Stimulated activated CD8-positive, alpha-beta memory T cell treated with anti-CD3 and anti-CD28 coated beads, Interleukin-4, amount 100 ng/mL, for 48 hours (primary cell): ENCODE measurements around the gene CMSS1.

Experiments
- DNase-seq: peaks from one replicate; pipeline ENCODE4 v3.0.0-alpha.2; 2020

The CMSS1 gene

DNA sequence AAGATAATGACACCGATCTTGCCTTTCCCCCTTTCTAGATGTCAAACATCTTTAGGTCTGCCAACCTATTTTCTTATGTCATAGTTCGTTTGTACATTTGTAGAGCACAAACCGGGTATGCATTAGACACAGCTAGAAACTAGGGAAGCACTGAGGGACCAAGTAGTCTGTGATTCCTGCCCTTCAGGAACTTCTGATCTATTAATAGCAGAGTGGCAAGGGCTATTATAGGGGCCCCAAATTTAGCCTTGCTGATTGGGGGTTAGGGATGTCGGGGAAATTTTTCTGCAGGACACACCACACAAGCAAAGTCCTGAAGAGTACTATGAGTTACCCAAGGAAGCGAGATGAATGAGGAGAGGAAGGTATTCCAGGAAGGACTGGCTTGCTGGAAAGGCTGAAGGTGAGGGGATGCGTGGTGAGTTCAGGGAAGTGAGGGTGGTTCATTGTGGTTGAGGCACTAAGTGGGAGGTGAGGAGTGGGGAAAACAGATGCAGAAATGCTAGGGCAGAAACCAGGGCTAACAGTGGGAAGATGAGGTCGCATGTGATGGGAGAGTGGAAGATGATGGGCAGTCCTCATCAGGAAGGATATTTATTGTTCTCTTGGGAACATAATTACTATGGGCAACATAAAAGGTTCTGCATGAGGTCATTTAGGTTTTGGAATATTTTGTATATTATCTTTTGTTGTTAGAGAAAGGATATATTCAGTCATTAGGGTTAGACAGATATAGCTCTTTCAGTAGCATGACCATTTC is 144.3 kb downstream of the CMSS1 start:
- DNase-seq = no peak

DNA sequence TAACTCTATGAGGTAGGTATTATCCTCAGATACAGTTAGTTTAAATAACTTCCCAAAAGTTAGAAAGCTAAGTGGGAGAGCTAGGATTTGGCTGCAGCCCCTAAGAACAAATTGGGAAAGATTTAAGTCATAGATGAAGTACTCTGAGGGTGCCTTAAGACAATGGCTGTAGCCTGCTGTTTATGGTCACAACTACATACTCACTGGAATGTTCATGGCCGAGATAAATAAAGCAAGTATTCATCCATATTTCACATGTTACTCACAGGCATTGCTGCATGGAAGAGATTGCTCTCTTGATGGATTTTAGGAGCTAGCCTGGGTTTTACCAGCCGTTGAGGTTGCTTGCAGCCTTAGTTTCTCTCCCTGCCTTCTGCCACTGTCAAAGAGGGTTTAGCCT is 145.0 kb downstream of the CMSS1 start:
- no peak for DNase-seq

DNA sequence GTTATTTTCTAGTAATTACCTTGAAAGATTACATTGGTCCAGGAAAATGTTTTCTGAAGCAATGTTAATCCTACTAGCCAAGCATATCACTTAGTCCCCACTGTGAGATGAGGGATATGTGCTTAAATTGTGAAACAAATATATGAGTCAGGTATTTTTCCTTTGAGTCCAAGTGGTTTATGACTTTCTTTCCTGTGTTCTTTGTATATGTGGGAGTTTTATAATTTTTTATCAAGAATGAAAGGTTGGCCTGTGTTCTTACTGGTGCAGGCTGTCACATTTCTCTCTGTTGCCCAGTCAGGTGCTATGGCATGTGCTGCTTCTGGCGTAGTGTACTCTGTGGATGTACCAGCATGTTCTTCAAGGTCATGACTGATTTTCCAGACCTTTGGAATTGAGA is 147.4 kb downstream of the CMSS1 start:
- no peak for DNase-seq

DNA sequence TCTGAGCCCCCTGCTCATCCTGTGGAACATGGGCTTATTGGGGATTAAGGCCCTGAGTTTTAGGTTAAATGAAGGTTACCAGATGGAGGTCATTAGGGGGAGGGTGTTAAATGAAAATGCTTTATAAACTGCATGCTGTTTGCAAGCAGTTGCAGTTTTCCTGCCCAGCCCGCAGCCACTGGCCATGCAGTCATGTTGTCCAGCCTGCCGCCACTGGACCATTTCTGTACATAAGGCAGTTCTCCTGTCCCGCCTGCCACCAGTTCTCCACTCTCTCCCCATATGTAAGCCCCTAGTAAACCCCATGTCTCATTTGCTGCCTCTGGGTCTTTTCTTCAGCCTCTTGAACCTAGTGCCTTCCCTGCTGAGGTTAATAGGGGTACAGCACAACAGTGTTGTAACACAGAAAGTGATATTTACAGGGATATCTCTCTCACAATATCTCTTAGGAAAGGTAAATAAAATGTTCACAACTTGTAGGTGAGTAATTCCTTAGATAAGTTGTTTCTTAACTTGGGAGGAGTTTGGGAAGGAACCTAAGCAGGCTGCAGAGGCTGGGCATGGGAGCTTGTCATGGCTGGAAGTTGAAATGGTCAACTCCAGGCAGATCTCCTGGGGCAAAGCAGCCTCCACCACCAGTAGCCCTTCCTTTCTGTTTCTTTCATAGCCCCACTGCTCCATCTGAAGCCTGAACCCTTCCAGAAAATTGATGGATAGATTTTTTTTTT is 148.2 kb downstream of the CMSS1 start:
- no peak for DNase-seq

DNA sequence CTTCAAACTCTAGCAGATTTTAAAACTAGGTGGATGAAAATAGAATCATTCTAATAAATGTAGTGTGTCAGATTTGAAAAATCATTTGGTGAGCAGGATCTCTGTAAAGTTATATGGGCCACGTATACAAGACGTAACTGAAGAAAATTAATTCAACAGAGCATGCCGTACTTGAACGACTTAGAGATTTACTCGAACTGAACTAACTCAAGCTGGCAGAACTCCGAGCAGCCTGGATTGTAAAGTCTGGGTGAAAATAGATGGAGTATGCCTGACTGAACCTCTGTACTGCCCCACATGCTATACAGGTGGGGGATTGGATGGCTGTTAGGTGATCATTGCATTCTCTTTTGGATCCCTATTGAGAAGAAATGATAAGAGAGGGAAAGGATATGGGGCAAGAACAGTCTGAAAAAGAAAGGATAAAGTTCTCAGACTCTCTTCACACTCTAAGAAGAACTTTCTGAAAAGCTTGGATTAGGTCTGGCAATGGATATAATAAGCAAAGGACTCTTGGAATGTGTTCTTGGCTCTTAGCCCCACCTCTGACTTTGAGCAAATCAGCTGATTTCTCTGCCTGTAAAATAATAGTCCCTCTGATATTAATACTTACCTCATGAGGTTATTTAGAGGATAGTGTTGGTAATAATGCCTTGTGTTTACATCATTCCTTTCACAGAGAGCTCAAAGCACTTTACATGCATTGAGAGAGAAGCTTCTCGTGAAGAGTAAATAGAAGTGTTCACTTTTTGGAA is 149.2 kb downstream of the CMSS1 start:
- DNase-seq = no peak

DNA sequence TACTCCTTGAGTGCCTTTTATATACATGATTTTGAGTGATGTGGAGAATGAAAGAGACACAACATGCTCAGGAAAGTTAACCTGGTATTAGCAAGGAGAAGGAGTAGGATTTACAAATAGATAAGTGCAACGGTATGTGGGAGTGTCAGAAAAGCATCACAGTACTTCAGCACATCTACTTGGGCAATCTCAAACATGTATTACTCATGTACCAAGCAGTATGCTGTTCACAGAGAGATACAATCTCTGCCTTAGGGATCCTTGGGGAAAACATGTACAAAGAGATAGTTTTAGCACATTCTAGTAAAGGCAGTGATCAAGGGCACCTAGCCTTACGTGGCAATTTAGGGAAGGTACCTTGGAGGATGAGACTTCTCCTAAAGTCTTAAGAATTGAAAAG is 150.1 kb downstream of the CMSS1 start:
- DNase-seq = no peak

DNA sequence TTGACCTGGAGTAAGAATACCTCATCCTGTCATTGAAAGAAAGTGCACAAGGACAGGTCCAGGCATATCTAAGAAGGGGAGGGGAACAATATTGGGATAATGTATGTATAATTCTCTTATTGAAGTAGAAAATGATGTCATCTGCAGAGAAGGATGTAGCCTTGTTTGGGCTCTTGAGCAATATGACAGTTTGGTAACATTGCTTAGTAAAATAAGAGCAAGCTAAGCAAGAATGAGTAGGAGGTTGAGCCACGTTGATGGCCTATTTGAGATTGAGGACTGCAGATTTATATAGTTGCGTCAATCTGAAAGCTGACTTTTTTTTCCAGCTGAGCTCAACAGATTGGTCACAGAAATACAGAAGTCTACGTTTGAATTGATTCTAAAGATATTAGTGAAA is 151.5 kb downstream of the CMSS1 start:
- no peak for DNase-seq

DNA sequence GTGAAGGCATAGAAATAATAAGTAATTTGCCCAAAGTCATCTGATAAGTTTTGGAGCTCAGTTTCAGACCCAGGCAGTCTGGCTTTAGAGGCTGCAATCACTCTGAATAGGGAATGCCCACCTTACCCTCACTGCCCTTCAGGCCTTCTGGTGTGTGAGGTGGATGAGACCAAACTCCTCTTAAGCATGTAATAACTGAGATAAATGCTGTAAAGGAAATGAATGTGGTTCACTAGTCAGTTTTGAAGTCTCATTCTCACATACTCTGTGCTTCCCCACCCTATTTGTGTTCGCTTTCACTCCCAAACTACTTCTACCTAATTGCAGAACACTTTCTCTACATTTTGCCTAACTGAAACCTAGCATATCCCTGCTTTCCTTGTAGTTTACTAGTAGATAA is 152.5 kb downstream of the CMSS1 start:
- no peak for DNase-seq

DNA sequence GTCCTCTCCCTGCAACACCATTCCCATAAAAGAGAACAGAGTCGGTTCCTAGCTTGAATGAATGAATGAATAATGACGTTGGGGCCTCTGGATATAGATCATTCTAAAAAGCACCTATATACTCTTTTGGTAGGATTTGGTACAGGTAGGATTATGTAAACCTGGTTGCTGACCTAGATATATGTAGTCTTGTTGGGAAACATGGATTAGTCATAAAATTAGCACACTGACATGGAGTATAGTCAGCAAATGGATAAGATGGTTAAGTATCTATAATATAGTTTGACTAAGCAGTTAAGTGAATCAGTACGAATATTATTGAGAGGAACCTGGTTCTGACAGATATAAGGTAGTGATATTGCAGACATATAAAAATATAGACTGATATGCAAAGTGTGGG is 154.1 kb downstream of the CMSS1 start:
- no peak for DNase-seq

DNA sequence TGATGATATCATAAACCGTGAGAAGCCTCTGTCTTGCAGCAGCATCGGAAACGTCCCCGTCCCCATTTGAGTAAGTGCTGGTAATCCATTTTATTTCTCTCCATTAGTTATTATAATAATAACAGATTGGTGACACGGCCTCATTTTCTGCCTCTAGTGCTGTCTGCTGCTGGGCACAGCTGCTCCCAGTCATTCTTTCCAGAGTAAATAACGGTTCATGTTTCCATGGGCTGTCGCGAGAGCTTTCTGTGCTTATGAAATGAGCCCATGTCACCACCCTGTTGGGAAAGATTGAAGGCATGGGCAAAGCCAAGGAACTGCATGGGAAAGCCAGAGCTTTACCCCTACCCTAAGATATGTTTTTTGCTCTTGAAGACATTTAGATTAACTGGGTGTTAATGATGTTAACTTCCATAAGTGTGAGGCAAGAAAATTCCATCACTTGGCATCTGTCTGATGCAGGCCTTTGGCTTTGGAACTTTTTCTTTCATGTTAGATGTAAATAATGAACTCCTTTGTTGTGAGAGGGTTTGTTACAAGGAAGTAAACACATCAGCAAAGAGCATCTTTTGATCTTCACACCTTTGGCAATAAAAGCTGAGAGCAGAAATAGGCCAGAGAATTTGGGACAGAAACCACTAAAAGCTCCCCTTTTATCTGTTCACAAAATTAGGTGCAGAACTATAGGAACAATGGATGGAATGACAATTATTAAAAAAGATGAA is 154.9 kb downstream of the CMSS1 start:
- no peak for DNase-seq

DNA sequence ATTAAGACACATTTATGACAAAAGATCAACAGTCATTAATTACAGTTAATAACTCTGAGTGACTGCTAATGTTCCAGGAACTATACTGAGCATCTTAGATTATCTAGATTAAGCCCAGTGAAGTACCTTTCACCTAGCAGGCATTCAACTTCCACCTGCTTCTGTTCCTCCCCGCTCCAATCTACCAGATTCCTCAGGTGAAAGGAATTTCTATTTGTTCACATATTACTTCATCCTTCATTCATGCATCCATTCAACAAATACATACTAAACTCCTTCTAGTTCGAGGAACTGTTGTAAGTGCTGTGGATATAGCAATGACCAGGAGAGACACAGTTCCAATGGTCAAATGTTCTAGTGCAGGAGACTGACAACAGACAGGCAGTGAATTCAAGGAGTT is 157.3 kb downstream of the CMSS1 start:
- DNase-seq = no peak

DNA sequence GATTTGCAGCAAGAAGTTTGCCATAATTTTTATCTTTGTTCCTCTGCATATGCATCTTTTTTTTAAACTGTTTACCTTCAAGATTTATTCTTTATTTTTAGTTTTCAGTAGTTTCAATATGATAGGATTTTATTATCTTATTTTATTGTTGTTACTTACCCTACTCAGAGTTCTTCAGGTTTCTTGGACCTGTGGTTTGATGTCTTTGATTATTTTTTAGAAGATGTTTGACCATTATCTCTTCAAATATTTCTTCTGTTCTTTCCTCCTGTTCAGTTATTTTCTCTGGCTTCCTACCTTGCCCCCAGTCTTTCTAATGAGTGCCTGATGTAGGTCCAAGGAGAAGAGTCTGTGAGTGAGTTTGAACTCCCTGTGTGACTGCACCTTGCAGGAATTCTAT is 158.9 kb downstream of the CMSS1 start:
- DNase-seq = no peak

DNA sequence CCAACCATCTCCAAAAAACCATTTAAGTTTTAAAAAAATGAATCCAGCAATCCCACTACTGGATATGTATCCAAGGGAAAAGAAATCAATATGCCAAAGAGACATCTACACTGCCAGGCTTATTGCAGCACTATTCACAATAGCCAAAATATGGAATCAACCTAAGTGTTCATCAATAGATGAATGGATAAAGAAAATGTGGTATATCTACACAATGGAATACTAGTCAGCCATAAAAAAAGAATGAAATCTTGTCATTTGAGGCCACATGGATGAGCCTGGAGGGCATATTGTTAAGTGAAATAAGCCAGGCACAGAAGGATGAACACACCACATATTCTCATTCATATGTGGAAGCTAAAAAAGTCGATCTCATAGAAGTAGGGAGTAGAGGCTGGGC is 160.6 kb downstream of the CMSS1 start:
- no peak for DNase-seq

DNA sequence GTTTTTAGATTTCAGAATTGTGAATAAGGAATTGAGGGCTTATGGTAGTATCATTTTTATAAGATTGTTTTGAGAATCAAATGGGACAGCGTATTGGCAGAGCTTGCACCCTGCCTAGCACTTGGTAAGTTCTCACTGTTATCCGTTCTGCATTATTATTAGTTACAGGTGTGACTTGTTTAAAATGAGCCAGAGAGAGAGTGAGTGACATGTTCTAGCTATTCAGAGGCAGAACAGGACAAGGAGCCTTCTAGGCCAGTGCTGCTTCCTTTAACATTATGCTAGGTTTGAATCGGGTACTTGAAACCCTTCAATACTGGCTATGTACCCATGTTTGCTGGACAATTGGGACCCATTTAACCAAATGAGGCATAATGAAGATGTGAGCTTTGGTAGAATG is 162.9 kb downstream of the CMSS1 start:
- DNase-seq = no peak

DNA sequence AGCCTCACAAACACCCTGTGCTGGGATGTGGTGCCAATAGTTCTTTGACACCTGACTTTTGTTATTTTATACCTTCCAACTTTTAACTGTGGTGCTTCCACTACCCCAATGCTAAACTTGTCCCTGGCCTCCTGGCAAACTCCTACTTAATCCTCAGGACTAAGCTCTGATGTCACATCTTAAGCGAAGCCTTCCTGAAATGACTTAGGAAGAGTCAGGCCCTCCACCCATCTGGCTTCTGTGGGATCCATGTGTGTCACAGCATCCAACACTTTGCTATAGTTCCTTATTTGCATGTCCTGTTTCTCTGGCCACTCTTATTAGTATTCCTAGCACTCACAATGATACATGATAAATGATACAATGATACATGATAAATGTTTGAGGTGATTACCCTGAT is 163.5 kb downstream of the CMSS1 start:
- DNase-seq = no peak

DNA sequence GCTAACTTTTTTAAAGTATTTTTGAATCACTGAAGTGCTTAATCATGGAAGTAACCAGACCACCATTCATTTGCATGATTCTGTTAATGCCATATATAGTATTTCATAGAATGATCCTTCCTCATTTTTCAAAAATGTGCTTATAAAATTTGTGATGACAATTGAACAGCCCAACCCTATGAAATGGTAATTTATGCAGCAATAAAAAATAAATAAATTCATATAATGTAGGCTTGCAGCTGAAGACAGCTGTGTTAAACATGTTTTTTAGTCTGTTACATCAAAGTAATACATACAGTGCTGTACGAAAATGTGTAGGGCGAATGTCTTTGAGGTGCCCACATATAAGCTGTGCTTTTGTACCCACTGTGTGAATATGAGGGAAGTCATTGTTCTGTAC is 165.0 kb downstream of the CMSS1 start:
- no peak for DNase-seq

DNA sequence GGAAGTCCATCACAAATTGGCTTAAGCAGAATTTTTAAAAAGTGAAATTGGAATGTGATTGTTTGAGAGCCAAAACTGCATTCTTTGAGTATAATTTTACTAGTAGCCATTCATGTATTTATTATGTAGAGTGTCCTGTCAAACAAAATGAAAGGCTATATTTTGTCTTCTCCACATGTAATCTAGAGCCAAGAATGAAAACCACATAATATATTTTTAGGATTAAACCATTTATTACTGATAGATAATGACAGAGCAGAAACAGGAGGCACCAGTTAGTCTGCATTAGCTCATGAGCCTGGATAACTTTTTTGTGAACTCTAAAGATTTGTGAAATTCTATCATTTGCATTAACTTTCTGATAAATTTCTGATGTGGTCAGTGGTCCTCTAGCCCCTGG is 166.5 kb downstream of the CMSS1 start:
- DNase-seq = no peak

DNA sequence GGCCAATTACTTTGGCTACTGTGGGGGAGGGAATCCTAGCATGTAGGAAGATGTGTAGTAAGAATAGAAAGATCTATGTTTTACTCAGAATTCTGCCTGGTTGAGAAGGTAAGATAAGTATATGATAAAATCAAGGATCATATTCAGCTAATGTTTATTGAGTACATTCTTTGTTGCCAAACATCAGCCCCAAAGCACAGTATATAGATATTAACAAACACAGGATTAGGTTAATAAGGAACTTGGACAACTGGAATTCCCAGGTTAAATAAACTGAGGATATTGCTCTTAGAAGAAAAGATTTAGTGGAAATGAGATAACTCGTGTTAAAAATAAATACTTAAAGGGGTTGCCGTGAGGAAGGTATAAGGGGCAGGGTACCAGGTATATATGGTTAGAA is 167.0 kb downstream of the CMSS1 start:
- DNase-seq = no peak

DNA sequence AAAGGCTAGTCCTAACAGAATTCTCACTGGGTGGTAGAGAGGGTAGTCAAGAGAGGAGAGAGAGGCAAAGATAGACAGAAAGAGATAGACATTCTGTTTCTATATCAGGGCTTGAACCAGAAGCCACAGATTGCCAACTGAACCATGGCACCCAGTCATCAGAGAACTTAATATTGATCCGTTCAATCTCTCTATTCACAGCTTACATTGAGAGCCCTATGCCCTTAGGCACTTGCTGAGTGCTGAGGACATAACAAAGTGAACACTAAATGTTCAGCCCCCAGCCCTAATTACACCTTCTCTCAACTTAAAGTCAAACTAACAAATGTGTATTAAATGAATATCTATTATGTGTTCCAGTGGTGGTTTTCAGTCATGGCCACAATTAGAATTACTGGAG is 172.5 kb downstream of the CMSS1 start:
- no peak for DNase-seq

DNA sequence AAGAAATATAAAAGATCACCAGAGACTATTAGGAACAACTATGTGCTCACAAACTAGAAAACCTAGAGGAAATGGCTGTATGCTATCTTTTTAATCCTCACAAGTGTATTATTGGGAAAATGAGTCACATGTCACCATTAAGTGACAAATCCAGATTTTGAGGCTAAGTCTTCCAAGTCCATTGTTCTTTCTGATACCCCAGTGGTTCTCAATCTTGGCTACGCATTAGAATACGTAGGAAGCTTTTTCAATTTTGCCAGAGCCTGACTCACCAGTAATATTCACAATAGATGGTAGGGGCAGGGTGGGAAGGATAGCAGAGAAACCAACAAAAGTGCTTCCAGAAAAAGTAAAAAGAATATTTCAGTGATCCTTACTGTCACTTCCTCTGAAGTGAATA is 179.6 kb downstream of the CMSS1 start:
- DNase-seq = no peak

DNA sequence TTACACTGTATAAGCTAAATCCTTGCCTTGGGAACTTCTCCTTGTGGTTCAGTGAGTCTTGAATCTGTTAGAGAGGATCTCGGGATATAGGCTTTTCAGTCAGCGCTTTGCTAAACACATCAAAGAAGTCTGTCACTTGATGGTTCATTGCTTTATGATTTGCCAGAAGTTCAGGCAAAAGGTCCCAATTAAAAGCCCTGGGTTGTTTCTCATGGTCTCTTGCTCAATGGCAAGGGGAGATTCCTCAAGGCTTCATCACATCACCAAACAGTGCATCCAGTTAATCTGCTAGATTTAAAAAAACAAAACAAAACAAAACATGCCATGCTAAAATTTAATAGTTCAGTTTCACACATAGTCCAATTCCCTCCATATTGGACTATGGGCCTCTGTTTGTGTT is 181.9 kb downstream of the CMSS1 start:
- no peak for DNase-seq

DNA sequence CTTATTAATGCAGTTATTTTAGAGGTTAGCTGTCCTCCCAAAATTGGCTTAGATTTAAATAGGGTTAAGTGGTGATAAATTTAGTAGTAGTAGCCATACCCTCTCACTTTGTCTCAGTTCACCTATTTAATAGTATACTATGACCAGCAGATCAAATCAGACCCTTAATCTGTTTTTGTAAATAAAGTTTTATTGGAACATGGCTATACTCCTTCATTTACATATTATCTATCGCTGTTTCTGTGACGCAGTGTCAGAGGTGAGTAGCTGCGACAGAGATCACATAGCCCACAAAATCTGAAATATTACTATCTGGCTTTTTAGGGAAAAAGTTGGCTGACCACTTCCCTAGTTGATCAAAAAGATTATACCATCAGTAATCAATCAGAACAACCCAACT is 183.4 kb downstream of the CMSS1 start:
- DNase-seq = no peak

DNA sequence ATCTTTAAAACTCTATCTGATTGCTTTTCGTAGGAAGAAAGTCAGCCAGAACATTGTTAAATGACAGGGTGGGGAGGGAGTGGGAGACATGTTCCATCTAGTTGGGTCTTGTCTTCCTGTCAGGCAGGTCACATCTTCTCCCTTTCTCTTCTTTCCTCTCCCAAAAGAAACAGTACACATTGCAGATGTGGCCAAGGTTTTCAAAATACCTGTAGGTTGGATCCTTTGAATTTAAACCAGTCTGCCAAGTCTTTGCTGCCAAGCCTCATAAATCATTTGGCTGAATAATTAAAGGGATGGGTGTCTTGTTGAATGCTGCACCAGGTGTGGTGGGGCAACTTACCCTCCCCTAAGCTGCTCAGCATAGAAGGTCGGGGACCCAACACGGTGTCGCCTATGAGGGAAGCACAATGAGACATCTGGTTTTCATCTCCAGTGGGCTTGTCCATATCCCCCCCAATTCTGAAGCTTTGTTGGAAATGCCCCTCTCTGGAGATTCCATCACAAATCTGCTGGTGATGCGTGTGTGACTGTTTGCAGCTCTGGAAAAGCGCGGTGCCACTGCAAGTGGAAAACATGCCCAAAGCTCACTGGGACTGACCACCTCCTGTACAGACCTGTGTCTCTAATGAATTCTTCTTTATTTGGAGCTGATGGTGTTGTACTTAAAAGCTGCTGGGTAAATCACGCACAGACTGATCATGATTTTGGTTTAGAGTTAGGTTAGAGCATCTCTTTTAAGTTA is 184.0 kb downstream of the CMSS1 start:
- no peak for DNase-seq
